Measurements from ENCODE around the gene TMEM258.

Gene TMEM258

GRCh38 chr11:61780581-61781162 is 11.7 kb downstream of the TMEM258 start:
- peaks cover 30% of the 10 kb centered on the region for H3K27me3 Mint-ChIP-seq
- H3K36me3 Mint-ChIP-seq (ENCODE audit: low read depth): peaks cover 27% of the 10 kb centered on the region
- no peak overlapping the region for H3K27ac Mint-ChIP-seq
- intact Hi-C loops (cut with micrococcal nuclease): no loop called here
- no peak overlapping the region for H3K4me3 Mint-ChIP-seq
- H3K9me3 Mint-ChIP-seq: no peaks in the 10 kb centered on the region
- H3K4me1 Mint-ChIP-seq (ENCODE audit: low read depth): peaks cover 35% of the 10 kb centered on the region

GRCh38 chr11:61779666-61780525 is 12.5 kb downstream of the TMEM258 start:
- intact Hi-C loops (cut with micrococcal nuclease): no loop called here
- Mint-ChIP-seq H3K27me3 (peaks cover 33% of the 10 kb centered on the region), H3K4me3 (no peak overlapping the region), H3K36me3 (ENCODE audit: low read depth) (peaks cover 19% of the 10 kb centered on the region), H3K27ac (no peak overlapping the region), H3K4me1 (ENCODE audit: low read depth) (peaks cover 41% of the 10 kb centered on the region), H3K9me3 (no peaks in the 10 kb centered on the region)

GRCh38 chr11:61778920-61779650 is 13.3 kb downstream of the TMEM258 start:
- Mint-ChIP-seq H3K27ac (no peak overlapping the region), H3K9me3 (no peaks in the 10 kb centered on the region), H3K4me3 (no peak overlapping the region), H3K27me3 (peaks cover 37% of the 10 kb centered on the region), H3K4me1 (ENCODE audit: low read depth) (peaks cover 35% of the 10 kb centered on the region), H3K36me3 (ENCODE audit: low read depth) (peaks cover 11% of the 10 kb centered on the region)
- intact Hi-C loops (cut with micrococcal nuclease): no loop called here

DNA sequence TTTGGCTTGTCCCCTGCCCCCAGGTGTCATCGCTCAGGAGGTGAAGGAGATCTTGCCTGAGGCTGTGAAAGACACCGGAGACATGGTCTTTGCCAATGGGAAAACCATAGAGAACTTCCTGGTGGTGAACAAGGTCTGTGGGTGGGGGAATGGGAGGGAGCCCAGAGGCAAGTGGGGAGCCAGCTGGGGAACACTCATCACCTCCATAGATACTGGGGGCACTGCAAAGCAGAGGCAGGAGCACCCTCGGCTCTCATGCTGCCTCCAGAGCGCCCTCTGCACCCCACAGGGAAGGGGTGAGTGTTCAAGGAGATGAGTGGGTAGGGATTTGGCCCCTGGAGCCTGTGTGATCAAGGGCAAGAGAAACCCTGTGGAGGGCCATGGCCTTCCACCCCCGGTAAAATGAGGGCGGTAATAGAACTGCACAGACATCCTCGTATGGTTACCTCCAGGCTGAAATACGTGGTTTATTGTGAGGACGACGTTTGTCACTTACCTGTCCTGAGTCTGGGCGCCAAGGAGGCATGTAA is 14.0 kb downstream of the TMEM258 start:
- H3K36me3 Mint-ChIP-seq (ENCODE audit: low read depth): peaks cover 4% of the 10 kb centered on the region
- H3K4me1 Mint-ChIP-seq (ENCODE audit: low read depth): peaks cover 31% of the 10 kb centered on the region
- H3K27me3 Mint-ChIP-seq: peaks cover 37% of the 10 kb centered on the region
- intact Hi-C loops (cut with micrococcal nuclease): no loop called here
- H3K27ac Mint-ChIP-seq: no peak overlapping the region
- no peaks in the 10 kb centered on the region for H3K9me3 Mint-ChIP-seq
- no peak overlapping the region for H3K4me3 Mint-ChIP-seq

GRCh38 chr11:61777234-61778090 is 14.9 kb downstream of the TMEM258 start:
- intact Hi-C loops (cut with micrococcal nuclease): no loop called here
- Mint-ChIP-seq H3K4me3 (peak overlapping the region; percentile 18), H3K9me3 (no peaks in the 10 kb centered on the region)

GRCh38 chr11:61776561-61777075 is 15.8 kb downstream of the TMEM258 start:
- intact Hi-C loops (cut with micrococcal nuclease): loop anchor here (1.0 kb wide), 1 partner anchor 24 kb away; the partner anchor contains the start of gene MYRF
- no peaks in the 10 kb centered on the region for H3K9me3 Mint-ChIP-seq
- H3K4me1 Mint-ChIP-seq (ENCODE audit: low read depth): peaks cover 47% of the 10 kb centered on the region
- H3K27ac Mint-ChIP-seq: no peak overlapping the region
- no peaks in the 10 kb centered on the region for H3K36me3 Mint-ChIP-seq (ENCODE audit: low read depth)
- peaks cover 37% of the 10 kb centered on the region for H3K27me3 Mint-ChIP-seq
- peak overlapping the region; percentile 17 for H3K4me3 Mint-ChIP-seq

More at GRCh38 chr11:61777234-61778090, 14.9 kb downstream of the TMEM258 start:
- Mint-ChIP-seq H3K27me3 (peaks cover 37% of the 10 kb centered on the region), H3K27ac (no peak overlapping the region), H3K4me1 (ENCODE audit: low read depth) (peaks cover 39% of the 10 kb centered on the region), H3K36me3 (ENCODE audit: low read depth) (no peaks in the 10 kb centered on the region)

DNA sequence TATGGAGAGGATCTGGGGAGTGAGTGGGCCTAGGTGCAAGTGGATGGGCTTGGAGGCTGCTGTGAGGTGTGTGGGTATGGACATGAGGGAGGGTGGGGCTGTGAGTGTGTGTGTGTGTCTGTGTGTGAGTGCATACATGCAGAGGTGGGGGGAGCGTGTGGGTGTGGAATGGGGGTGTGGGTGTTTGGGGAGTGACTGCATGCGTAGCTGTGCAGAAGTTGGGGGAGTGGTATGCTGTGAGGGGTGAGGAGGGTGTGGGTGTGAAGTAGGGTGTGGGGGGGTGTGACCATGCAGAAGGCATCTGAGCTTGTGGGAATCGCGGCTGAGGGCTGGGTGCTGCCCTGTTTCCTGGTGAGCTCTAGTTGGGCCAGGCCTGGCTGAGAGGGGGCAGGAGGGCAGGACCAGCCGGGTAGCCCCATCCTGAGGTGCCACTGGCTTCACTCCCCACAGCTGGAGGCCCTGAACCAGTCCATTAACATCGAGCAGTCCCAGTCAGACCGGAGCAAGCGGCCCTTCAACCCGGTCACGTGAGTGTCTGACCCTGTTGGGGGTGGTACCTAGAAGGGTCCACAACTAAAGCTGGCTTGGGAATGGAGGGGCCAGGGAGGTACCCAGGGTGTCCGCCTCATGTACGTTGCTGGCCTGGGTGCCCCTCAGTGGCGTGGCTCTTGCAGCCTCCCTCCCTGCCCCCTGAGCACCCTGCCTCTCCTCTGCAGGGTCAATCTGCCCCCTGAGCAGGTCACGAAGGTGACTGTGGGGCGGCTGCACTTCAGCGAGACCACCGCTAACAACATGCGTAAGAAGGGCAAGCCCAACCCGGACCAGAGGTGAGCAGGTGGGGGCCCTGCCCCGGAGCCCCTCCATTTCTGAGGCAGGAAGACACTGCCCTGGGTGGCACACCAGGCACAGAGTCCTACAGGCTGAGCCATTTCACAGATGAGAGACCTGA is 16.5 kb downstream of the TMEM258 start:
- intact Hi-C loops (cut with micrococcal nuclease): loop anchor here (1.0 kb wide), 1 partner anchor 24 kb away; the partner anchor contains the start of gene MYRF
- H3K27me3 Mint-ChIP-seq: peaks cover 37% of the 10 kb centered on the region
- no peaks in the 10 kb centered on the region for H3K9me3 Mint-ChIP-seq
- H3K4me3 Mint-ChIP-seq: no peak overlapping the region
- H3K36me3 Mint-ChIP-seq (ENCODE audit: low read depth): no peaks in the 10 kb centered on the region
- H3K4me1 Mint-ChIP-seq (ENCODE audit: low read depth): peaks cover 54% of the 10 kb centered on the region
- H3K27ac Mint-ChIP-seq: no peak overlapping the region

DNA sequence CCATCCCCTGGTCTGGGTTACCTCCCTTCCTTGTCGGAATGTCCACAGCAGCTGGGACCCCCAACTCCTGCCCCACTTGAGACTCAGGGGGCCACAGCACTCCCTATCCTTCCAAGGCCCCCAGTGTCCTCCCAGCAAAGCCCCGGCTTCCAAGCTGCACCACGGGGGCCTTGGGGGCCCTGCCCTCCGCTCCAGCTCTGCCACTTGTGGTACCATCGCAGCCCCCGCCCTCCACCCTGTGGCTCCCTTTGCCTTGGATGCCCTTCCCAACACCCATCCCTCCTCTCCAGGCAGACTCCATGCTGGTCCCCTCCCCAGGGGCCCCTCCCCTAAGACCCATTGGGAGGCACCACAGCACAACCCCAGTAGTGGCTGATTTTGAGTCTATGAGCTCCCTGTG is 17.3 kb downstream of the TMEM258 start:
- no peaks in the 10 kb centered on the region for H3K9me3 Mint-ChIP-seq
- peak overlapping the region; percentile 33 for H3K27ac Mint-ChIP-seq
- intact Hi-C loops (cut with micrococcal nuclease): no loop called here
- peaks cover 50% of the 10 kb centered on the region for H3K4me1 Mint-ChIP-seq (ENCODE audit: low read depth)
- no peaks in the 10 kb centered on the region for H3K36me3 Mint-ChIP-seq (ENCODE audit: low read depth)
- peaks cover 36% of the 10 kb centered on the region for H3K27me3 Mint-ChIP-seq
- no peak overlapping the region for H3K4me3 Mint-ChIP-seq

- H3K27me3 Mint-ChIP-seq: peaks cover 34% of the 10 kb centered on the region
- peaks cover 50% of the 10 kb centered on the region for H3K4me1 Mint-ChIP-seq (ENCODE audit: low read depth)
- H3K9me3 Mint-ChIP-seq: no peaks in the 10 kb centered on the region
- no peaks in the 10 kb centered on the region for H3K36me3 Mint-ChIP-seq (ENCODE audit: low read depth)
- intact Hi-C loops (cut with micrococcal nuclease): no loop called here
- H3K4me3 Mint-ChIP-seq: no peak overlapping the region
- peak overlapping the region; percentile 33 for H3K27ac Mint-ChIP-seq
These were observed 18.0 kb downstream of the TMEM258 start for GRCh38 chr11:61774411-61774810.

DNA sequence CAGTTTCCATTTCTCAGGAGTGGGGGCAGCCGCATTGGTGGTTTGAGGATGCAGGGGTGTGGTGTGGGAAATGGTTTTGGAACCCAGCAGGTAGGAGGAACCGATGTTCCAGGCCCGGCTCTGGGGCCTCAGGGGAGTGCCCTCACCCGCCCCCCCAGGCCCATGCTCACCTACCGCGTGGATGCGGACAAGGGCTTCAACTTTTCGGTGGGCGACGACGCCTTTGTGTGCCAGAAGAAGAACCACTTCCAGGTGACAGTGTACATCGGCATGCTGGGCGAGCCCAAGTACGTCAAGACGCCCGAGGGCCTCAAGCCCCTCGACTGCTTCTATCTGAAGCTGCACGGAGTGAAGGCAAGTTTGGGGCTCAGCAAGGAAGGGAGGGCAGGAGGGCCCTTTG is 18.6 kb downstream of the TMEM258 start:
- H3K4me3 Mint-ChIP-seq: no peak overlapping the region
- H3K27ac Mint-ChIP-seq: no peak overlapping the region
- H3K4me1 Mint-ChIP-seq (ENCODE audit: low read depth): peaks cover 50% of the 10 kb centered on the region
- no peaks in the 10 kb centered on the region for H3K9me3 Mint-ChIP-seq
- intact Hi-C loops (cut with micrococcal nuclease): no loop called here
- no peaks in the 10 kb centered on the region for H3K36me3 Mint-ChIP-seq (ENCODE audit: low read depth)
- peaks cover 33% of the 10 kb centered on the region for H3K27me3 Mint-ChIP-seq

DNA sequence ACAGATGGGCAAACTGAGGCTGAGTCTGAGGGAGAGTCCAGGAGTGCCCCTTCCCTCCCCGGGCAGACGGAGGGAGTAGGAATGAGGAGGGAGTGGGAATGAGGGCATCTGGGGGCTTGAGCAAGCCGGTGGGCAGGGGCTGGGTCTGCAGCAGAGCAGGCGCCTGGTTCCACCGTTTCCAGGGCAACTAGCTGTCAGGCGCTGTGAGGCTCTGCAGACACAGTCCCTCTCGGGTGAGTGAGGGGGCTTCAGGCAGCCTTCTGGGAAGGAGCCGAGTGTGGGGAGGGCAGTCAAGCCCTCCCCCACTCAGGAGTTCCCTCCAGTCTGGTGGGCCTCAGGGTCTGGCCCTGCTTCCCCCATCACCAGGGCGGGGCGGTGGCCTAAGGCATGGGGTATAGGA is 19.0 kb downstream of the TMEM258 start:
- intact Hi-C loops (cut with micrococcal nuclease): no loop called here
- Mint-ChIP-seq H3K27ac (no peak overlapping the region), H3K27me3 (peaks cover 28% of the 10 kb centered on the region)

GRCh38 chr11:61771985-61772455 is 20.4 kb downstream of the TMEM258 start:
- intact Hi-C loops (cut with micrococcal nuclease): no loop called here
- Mint-ChIP-seq H3K9me3 (no peaks in the 10 kb centered on the region), H3K27ac (peak overlapping the region; percentile 28), H3K4me3 (no peak overlapping the region), H3K36me3 (ENCODE audit: low read depth) (no peaks in the 10 kb centered on the region), H3K4me1 (ENCODE audit: low read depth) (peaks cover 40% of the 10 kb centered on the region), H3K27me3 (peaks cover 16% of the 10 kb centered on the region)

More for the DNA sequence above, 19.0 kb downstream of the TMEM258 start:
- Mint-ChIP-seq H3K9me3 (no peaks in the 10 kb centered on the region), H3K36me3 (ENCODE audit: low read depth) (no peaks in the 10 kb centered on the region), H3K4me3 (no peak overlapping the region), H3K4me1 (ENCODE audit: low read depth) (peaks cover 50% of the 10 kb centered on the region)
